Body of pancreas (tissue), 4 donors: ENCODE results near the gene MPZL3.

ENCODE experiments used
- CTCF ChIP-seq, 7 experiments: fragments of 450-650 bp in 4 of 7; fragments of 200-600 bp in 3 of 7; sonication (generic) in 3 of 7; IDR thresholded peaks; one replicate each; pipeline ENCODE4 v1.5.1; 2016 to 2019; ENCODE audit warnings: antibody characterized with exemption in 7 of 7
- POLR2A ChIP-seq, 3 donors: fragments of 450-650 bp; IDR thresholded peaks; one replicate each; pipeline ENCODE4 v1.6.1; 2016; ENCODE audit warnings: antibody characterized with exemption in 3 of 3, mild to moderate bottlenecking in 2 of 3

- no peak for TF ChIP-seq CTCF (IDR thresholded peaks at IDR 0.05)
- no peak for TF ChIP-seq POLR2A (IDR thresholded peaks at IDR 0.05)
Observed at GRCh38 chr11:118264569-118265465, 12.7 kb upstream of the MPZL3 start.
